Medulla oblongata (tissue), 1 donor: ENCODE measurements around the gene ENTREP3.
"Not testable (repeated sequence)": the region's sequence is repeated elsewhere in the genome, so short reads cannot be mapped to it uniquely, and the experiment has no call there.

Experiments used
- DNase-seq: peaks from one replicate; pipeline ENCODE4 v3.0.0-alpha.2; 2015; ENCODE audit errors: extremely low spot score

The ENTREP3 gene

GRCh38 chr1:155251566-155251965 lies 3.7 kb downstream of the ENTREP3 start:
- DNase-seq, result no peak

DNA sequence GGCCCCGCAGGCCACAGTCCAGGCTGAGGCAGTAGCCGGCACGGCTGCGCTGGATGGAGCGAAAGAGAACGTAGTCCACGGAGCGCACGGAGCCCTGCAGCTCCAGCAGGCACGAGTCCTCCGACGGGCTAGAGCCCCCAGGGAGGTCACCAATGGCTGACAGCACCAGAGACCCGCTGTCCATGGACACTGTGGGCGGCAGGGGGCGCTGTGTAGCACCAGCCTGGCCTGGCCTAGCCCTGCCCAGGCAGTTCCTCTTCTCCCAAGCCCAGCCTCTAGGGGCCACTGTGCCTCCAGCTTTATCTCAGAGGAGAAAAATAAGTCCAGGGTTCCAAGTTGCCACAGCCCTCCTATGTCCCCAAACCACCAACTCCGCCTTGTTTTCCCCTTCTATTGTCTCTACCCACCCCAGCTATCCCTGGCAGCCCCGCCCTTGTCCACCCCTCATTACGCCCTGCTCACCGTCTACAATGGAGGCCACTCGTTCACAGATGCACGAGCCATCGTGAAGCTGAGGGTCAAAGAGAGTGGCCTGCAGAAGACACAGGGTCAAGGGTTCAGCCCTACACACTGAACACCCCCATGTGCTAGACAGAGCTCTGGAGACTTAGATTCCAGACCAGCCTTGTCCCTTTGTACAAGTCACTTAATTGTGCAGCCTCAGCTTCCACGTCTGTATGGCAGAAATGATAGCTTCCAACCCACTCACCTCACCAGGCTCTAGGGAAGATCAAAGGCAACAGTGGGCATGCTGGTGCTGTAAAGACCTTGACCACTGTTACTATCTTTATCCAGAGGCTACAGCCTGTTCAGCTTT lies 4.4 kb downstream of the ENTREP3 start:
- peak; percentile 96 for DNase-seq

DNA sequence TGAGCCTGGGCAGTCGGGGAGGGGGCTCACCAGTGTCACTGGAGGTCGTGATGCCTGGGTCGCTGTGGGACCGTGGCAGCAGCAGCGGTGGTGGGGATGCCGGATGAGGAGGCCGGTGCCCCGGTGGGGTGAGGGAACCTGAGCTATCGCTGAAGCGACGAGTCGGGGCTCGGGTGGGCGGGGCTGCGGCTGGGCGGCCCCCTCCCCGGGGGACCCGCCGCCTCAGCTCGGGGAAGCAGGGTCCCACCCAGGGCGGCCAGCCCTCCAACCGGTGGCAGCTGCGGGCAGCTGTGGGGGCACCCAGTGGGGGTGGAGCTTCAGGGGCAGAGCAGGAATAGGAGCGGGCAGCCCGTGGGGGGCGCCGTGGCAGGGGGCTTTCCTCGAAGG lies 5.0 kb downstream of the ENTREP3 start:
- no peak for DNase-seq

DNA sequence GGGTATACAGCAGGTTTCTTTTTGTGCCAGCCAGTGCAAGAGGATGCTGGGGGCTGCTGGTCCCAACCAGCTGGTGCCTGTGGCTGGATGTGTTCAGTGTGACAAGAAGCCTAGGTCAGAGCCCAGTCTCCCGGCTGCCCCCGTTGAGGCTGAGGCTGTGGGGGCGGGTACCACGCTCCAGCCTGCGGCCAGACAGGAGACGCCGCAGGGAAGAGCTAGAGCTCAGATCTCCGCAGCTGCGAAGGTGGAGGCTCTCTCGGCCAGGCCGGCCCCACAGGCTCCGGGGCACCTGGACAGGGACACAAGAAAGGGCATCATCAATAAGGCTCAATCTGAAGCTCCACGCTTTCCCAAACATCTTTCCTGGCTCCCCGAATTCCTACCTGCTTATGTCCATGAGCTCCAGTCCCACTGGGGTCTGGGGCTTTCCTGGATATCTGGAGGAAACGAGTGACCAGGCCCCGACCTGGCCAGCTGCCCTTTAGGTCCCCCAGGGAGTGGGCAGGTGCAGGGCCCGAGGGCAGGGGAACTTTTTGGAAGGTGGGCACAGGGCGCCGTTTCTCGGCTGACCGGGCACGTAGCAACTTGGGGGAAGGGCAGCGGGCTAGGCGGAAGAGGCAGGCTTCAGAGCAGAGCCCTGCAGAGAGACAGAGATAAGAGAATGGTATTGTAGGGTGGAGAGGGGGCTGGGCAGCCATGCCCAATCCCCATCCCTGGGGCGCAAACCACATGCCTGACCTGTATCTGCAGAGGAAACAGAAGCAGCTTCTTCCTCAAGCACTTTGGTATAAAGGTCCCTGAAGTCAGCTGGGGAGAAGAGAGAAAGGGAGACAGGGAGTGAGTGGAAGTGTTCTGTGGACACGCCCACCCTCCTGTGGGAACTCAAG lies 7.4 kb downstream of the ENTREP3 start:
- no peak for DNase-seq

- not testable (repeated sequence) for DNase-seq
Observed at GRCh38 chr1:155246796-155247195, 8.5 kb downstream of the ENTREP3 start.

DNA sequence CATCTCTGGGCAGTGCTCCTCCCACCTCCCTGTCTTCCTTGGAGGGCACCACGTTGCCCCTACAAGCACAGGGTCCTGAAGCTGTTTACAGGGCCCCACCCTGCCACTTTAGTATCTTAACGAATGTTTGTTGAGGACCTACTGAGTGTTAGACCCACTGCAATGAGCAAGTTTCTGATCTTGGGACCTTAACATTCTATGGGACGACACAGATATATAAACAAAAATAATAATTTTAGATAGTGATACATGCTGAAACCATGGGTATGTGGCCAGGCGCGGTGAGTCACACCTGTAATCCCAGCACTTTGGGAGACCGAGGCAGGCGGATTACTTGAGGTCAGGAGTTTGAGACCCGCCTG lies 10.1 kb downstream of the ENTREP3 start:
- DNase-seq, result no peak

- peak; percentile 100 for DNase-seq
Observed at GRCh38 chr1:155244368-155245162, 10.7 kb downstream of the ENTREP3 start.

DNA sequence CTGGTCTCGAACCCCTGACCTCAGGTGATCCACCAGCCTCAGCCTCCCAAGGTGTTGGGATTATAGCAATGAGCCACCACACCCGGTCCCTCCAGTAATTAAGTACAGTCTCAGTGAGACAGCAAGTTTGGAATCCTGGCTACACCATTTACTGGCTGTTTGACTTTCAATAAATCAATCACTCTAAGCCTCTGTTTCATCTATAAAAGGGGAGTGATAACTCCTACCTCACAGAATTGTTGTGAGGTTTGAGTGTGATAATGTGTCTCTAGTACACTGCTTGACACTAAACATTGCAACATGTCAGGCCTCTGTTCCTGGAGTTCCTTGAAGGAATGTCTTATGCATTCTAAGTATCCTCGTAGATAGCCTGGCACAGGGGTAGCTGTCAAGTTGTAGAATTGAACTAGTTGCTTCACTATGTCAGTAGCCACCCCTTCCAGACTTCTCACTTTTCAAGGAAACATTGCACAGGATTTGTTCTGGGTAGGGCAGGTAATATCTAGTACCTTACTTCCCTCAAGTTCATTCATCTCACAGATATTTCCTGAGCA lies 12.4 kb downstream of the ENTREP3 start:
- DNase-seq, result no peak

GRCh38 chr1:155241841-155242264 lies 13.4 kb downstream of the ENTREP3 start:
- DNase-seq, result no peak

DNA sequence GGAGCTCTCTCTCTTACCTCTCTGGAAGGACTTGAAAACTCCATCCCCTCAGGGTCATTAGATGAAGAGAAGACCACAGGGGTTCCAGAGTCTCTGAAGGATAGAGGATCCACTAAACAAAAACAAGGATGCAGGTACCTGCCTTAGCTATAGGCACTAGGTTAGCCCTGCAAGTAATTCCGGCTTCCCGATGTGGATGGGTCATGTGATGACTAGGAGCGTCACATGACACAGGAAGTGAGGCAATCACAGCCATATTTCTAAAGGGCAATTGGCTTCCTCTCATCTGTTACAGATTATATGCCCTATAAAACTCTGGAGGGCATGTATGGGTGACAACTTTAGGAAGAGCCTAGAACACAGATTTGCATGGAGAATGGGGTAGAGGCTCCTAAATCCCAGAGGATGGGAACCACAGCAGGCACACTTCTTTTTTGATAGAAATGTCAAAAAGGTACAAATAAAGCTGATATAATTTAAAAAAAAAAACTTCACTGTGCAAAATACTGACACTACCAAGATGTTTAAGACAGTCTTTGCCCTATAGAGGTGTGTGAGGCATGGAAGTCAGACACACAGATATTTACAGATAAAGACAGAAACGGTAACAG lies 14.1 kb downstream of the ENTREP3 start:
- DNase-seq, result peak; percentile 94

DNA sequence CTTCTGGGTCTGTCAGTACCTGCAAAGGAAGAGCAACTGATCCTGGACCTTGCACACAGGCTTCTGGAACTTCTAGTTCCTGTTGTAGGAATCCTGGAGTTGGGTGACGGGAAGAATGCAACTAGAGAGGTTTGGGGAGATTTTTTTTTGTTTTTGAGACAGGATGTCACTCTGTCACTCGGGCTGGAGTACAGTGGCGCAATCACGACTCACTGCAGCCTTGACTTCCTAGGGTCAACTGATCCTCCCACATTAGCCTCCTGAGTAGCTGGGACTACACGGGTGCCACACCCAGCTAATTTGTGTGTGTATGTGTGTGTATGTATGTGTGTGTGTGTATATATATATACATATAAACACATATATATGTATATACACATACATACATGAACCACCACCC lies 18.8 kb downstream of the ENTREP3 start:
- DNase-seq, result no peak

DNA sequence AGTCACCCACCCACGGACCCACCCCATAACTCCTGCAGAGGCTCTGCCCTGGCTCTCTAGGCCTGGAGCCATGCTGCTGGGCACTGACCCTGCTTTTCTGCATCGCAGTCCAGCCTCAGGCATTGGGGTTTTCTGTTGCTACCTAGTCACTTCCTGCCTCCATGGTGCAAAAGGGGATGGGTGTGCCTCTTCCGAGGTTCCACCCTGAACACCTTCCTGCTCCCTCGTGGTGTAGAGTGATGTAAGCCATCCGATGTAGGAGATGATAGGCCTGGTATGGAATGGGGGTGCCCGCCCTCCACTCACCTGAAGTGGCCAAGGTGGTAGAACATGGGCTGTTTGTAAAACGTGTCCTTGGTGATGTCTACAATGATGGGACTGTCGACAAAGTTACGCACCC lies 19.9 kb downstream of the ENTREP3 start:
- DNase-seq, result not testable (repeated sequence)

DNA sequence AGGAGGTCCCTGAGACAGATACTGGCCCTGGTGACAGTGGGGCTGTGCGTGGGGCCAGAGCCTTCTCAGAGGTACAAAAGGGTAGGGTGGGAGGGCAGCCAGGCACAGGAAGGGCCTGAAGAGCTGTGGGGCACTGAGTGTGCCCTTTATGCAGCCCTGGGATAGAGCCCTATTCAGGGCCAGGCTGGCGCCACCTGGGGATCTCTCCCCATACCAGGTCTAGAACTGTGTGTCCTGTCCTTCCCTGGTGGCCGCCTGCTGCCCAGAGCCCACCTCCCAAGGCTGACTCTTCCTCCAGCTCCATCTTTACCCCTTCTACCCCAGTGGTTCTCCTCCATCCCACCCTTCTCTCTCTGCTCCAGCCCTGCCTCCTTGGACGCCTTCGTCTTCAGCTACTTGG lies 21.8 kb downstream of the ENTREP3 start:
- not testable (repeated sequence) for DNase-seq

DNA sequence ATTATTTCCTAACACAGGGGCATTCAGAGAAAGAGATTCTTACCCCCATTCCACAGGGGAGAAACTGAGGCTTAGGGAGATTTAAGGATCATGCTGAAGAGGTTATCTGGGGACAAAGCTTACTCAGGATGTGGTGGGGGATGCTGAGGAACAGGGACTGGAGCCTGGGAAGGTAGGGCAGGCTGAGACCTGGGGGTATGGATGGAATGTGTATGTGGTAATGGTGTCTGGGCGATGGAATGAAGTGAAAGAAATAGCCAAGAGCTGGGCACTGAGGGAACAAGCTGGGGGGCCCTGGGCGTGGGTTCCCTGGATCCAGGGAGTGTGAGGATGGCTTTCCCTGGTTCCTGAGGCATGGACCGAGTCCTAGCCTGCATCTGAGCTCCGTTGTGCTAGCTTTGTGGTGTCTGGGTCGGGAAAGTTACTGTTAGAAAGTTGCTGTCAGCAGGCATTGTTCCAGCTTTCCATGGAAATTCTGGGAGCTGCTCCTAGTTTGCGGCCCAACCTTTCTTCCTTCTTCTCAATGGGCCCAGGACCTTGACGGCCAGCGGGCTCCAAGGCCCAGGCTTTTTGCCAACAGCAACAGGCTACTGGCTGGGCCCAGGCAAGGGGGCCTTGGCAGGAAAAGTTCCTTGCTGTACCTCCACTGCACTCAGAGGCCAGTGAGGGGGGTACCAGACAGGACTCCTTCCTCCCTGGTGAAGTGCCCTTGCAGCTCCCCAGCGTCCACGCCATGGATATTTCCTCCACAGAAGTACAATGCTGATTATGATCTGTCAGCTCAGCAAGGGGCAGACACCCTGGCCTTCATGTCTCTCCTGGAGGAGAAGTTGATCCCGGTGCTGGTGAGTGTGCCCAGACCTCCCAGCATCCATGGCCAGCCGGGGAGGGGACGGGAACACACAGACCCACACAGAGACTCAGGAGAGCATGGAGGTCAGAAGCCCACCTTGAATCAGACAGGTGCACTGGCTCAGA lies 23.0 kb downstream of the ENTREP3 start:
- peak; percentile 76 for DNase-seq

DNA sequence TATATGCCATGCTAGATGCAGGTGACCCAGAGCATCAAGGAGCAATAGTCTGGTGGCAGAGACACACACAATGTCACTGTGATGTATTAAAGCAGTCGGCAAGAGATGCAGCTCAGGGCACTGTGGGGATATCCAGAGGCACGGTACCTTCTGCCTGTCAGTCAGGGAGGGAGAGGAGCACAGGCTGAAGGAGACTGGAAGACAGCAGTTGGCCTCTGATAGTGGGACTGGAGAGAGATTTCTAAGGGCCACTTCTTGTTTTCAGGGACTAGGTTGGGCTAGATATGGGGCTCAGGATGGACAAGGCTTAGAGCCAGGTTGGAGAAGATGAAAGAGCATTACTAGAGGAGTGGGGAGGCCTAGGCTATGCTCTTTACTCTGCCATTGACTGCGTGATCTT lies 24.0 kb downstream of the ENTREP3 start:
- DNase-seq, result not testable (repeated sequence)

- no peak for DNase-seq
Observed at GRCh38 chr1:155228096-155228427, 27.2 kb downstream of the ENTREP3 start.

DNA sequence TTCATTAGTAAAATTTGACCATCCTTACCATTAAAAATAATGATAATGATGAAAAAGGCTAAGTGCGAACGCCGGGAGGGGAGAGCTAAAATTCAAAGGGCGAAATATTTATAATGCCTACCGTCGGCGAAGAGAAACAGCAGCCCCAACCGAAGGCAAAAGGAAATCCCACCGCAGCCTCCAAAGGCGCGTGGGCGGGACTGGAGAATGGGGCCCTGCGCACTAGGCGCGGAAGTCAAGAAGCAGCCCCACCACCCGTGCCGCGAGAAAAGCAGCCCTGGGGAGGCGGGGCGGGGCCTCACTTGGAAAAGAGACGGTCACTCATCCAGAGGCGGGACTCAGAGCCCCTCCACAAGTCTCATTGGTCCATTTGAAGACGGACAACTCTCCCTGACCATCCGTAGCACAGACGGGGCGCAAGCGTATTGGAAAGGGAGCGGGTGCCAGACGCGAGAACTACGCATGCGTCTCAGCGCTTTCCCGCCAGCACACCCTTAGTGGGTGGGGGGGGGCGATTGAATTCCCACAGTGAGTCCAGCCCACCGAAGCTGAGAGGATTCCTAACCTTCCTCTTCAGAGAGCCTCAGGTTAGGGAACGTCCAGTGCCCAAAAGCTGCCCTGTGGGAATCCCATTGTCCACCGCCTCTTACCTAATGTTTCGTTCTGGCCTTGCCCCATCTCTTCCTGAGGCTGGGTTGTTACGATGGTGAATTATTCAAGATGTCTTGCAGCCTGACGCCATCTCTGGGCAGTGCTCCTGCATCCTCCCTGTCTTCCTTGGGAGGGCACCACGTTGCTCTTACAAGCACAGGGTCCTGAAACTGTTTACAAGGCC lies 27.8 kb downstream of the ENTREP3 start:
- peak; percentile 100 for DNase-seq

DNA sequence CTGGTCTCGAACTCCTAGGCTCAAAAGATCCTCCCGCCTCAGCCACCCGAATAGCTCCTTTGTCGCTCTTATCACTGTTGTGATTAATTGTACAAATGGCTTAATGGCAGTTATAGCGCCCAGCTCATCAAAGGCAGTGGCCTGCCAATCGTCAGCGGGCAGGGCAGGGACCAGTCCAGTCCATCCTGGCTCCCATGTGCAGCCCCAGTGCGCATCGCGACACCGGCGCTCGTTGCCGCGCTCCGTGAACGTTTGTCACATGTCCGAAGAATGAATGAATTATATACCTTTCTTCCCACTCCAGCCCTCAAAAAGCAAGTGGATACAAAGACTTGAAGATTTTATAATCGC lies 28.4 kb downstream of the ENTREP3 start:
- DNase-seq, result peak; percentile 63

- DNase-seq, result peak; percentile 82
Observed at GRCh38 chr1:155226188-155226909, 28.9 kb downstream of the ENTREP3 start.
